Measurements from ENCODE around the gene DLG2. TPM values are rescaled to one million over a fixed set of nuclear protein-coding genes. Genes with fewer than 3 reads are reported as not detected.

DLG2 gene
- total and polyA plus RNA-seq, 4 donors: 0.30 to 5.5 (median 0.68) TPM

DNA sequence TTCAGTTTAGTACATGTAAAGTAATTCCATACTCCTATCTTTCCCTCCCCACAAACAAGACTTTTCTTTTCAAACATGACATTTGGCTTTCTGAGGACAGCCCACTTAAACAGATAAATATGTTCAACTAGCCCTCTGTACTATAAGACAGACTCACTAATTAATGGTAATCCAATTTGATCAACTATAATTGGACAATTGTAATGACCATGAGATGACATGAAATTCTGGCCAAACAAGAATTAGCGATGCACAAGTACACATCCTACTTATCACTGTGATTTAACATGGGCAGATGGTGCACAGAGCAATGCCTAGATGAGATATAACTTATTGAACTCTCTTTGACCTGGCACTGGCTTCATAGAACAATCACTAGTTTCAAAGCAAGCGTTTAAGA is 1307.3 kb downstream of the DLG2 start:
- DNase-seq (ENCODE audit: low spot score): no peak
- WGBS: 83% methylated on average over 2 of the region's 2 CpGs
- Histone ChIP-seq H3K36me3 (ENCODE audit: control insufficient read depth in 4 of 4, insufficient read depth in 3 of 4, low read depth in 1 of 4, low read length in 3 of 4) (no peaks in the 10 kb centered on the region), H3K27ac (ENCODE audit: low read depth in 1 of 2, low read length in 2 of 2) (no peak overlapping the region), H3K4me3 (ENCODE audit: low read depth in 1 of 3, low read length in 3 of 3) (no peak overlapping the region), H3K9ac (ENCODE audit: low read depth in 1 of 2, low read length in 2 of 2) (no peak overlapping the region), H3K4me1 (ENCODE audit: control insufficient read depth in 4 of 4, insufficient read depth in 4 of 4, low read length in 3 of 4) (no peaks in the 10 kb centered on the region), H3K9me3 (ENCODE audit: control insufficient read depth in 4 of 4, low read length in 3 of 4) (no peaks in the 10 kb centered on the region), H3K27me3 (ENCODE audit: control insufficient read depth in 4 of 4, insufficient read depth in 4 of 4, low read length in 3 of 4) (no peaks in the 10 kb centered on the region)
- TF ChIP-seq FOXA1 (IDR thresholded peaks at IDR 0.05) (no peak), NR2F2 (IDR thresholded peaks at IDR 0.05) (no peak), RXRA (IDR thresholded peaks at IDR 0.05) (no peak), GABPA (IDR thresholded peaks at IDR 0.05 in 1 of 2, conservative IDR thresholded peaks at IDR 0.05 in 1 of 2) (no peak), JUND (IDR thresholded peaks at IDR 0.05) (no peak), FOXA2 (IDR thresholded peaks at IDR 0.05) (no peak), HNF4G (IDR thresholded peaks at IDR 0.05) (no peak), YY1 (IDR thresholded peaks at IDR 0.05) (no peak), TAF1 (conservative IDR thresholded peaks at IDR 0.05) (no peak)
- TF ChIP-seq, protein P1, sequence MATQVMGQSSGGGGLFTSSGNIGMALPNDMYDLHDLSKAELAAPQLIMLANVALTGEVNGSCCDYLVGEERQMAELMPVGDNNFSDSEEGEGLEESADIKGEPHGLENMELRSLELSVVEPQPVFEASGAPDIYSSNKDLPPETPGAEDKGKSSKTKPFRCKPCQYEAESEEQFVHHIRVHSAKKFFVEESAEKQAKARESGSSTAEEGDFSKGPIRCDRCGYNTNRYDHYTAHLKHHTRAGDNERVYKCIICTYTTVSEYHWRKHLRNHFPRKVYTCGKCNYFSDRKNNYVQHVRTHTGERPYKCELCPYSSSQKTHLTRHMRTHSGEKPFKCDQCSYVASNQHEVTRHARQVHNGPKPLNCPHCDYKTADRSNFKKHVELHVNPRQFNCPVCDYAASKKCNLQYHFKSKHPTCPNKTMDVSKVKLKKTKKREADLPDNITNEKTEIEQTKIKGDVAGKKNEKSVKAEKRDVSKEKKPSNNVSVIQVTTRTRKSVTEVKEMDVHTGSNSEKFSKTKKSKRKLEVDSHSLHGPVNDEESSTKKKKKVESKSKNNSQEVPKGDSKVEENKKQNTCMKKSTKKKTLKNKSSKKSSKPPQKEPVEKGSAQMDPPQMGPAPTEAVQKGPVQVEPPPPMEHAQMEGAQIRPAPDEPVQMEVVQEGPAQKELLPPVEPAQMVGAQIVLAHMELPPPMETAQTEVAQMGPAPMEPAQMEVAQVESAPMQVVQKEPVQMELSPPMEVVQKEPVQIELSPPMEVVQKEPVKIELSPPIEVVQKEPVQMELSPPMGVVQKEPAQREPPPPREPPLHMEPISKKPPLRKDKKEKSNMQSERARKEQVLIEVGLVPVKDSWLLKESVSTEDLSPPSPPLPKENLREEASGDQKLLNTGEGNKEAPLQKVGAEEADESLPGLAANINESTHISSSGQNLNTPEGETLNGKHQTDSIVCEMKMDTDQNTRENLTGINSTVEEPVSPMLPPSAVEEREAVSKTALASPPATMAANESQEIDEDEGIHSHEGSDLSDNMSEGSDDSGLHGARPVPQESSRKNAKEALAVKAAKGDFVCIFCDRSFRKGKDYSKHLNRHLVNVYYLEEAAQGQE (IDR thresholded peaks at IDR 0.05): no peak

DNA sequence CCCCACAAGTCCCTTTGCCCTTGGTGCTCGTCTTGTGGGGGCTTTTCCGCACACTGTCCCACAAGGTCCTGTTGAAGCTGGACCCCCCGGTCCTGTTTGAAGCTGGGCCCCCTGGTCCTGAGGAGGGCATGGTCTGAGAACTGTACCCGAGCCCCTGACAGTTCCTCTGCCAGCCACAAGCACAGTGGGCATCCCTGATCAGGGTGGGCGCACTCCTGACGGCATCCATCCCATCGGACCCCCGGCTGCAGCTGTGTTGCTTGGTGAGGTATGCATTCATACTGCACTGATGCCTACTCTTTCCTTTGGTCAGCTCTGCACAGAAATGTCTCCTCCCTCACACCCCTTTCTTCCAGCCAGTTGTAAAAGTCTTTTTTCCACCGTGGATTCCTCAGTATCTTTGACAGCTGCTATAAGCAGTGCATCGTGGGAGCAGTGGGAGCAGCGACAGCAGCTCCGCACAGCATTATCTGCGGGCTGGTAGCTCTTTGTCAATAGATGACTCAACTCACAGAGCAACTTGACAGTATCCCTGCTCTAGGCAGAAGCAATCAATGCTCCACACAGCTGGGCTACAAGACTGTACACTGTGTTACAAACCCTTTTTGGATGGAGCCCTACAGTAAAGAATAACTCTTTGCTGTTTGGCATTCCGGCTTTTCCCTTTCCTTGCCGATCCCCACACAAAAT is 1310.1 kb downstream of the DLG2 start:
- no peak for DNase-seq (ENCODE audit: low spot score)
- no peak overlapping the region for H3K27ac ChIP-seq (ENCODE audit: low read depth in 1 of 2, low read length in 2 of 2)
- TF ChIP-seq RXRA (IDR thresholded peaks at IDR 0.05): no peak
- 63% methylated on average over 15 of the region's 15 CpGs for WGBS
- no peaks in the 10 kb centered on the region for H3K36me3 ChIP-seq (ENCODE audit: control insufficient read depth in 4 of 4, insufficient read depth in 3 of 4, low read depth in 1 of 4, low read length in 3 of 4)
- no peaks in the 10 kb centered on the region for H3K9me3 ChIP-seq (ENCODE audit: control insufficient read depth in 4 of 4, low read length in 3 of 4)
- H3K9ac ChIP-seq (ENCODE audit: low read depth in 1 of 2, low read length in 2 of 2): no peak overlapping the region
- no peak overlapping the region for H3K4me3 ChIP-seq (ENCODE audit: low read depth in 1 of 3, low read length in 3 of 3)
- no peaks in the 10 kb centered on the region for H3K27me3 ChIP-seq (ENCODE audit: control insufficient read depth in 4 of 4, insufficient read depth in 4 of 4, low read length in 3 of 4)
- no peaks in the 10 kb centered on the region for H3K4me1 ChIP-seq (ENCODE audit: control insufficient read depth in 4 of 4, insufficient read depth in 4 of 4, low read length in 3 of 4)

DNA sequence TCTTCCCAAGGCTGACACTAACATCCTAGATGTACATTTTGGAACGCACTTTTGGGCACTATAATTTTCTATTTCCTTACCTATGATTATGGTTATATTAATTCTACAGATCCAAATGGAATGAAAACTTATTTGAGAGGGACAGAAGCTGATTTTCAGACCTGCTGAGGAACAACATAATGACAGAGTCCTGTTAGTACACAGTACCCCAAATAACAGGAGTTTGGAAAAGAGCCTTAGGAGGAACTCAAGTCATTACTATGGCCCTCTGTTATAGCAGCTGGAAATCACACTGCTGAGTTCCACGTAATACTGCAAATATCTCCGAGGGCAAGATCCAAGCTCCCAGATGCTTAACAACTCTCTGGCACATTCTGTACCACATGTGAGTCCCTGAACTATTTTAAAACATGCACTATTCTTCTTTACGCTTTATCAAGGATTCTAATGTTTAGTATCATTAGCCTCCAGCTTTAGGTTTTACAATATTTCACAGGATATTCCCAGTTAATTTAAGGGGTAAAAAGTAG is 1313.2 kb downstream of the DLG2 start:
- H3K9ac ChIP-seq (ENCODE audit: low read depth in 1 of 2, low read length in 2 of 2): no peak overlapping the region
- no peak for TF ChIP-seq HNF4G (IDR thresholded peaks at IDR 0.05)
- TF ChIP-seq, protein P2, sequence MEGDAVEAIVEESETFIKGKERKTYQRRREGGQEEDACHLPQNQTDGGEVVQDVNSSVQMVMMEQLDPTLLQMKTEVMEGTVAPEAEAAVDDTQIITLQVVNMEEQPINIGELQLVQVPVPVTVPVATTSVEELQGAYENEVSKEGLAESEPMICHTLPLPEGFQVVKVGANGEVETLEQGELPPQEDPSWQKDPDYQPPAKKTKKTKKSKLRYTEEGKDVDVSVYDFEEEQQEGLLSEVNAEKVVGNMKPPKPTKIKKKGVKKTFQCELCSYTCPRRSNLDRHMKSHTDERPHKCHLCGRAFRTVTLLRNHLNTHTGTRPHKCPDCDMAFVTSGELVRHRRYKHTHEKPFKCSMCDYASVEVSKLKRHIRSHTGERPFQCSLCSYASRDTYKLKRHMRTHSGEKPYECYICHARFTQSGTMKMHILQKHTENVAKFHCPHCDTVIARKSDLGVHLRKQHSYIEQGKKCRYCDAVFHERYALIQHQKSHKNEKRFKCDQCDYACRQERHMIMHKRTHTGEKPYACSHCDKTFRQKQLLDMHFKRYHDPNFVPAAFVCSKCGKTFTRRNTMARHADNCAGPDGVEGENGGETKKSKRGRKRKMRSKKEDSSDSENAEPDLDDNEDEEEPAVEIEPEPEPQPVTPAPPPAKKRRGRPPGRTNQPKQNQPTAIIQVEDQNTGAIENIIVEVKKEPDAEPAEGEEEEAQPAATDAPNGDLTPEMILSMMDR (IDR thresholded peaks at IDR 0.05; ENCODE audit: low read depth, low read length, missing input control): no peak
- no peak for DNase-seq (ENCODE audit: low spot score)
- H3K4me3 ChIP-seq (ENCODE audit: low read depth in 1 of 3, low read length in 3 of 3): no peak overlapping the region
- 83% methylated on average over 4 of the region's 4 CpGs for WGBS
- H3K4me1 ChIP-seq (ENCODE audit: control insufficient read depth in 4 of 4, insufficient read depth in 4 of 4, low read length in 3 of 4): no peaks in the 10 kb centered on the region
- H3K27ac ChIP-seq (ENCODE audit: low read depth in 1 of 2, low read length in 2 of 2): no peak overlapping the region
- no peaks in the 10 kb centered on the region for H3K9me3 ChIP-seq (ENCODE audit: control insufficient read depth in 4 of 4, low read length in 3 of 4)
- H3K27me3 ChIP-seq (ENCODE audit: control insufficient read depth in 4 of 4, insufficient read depth in 4 of 4, low read length in 3 of 4): no peaks in the 10 kb centered on the region
- H3K36me3 ChIP-seq (ENCODE audit: control insufficient read depth in 4 of 4, insufficient read depth in 3 of 4, low read depth in 1 of 4, low read length in 3 of 4): no peaks in the 10 kb centered on the region
